ENCODE results near the gene ABCA8.

- no peak for TF ChIP-seq CTCF (IDR thresholded peaks at IDR 0.05)
- no peak for TF ChIP-seq POLR2A (IDR thresholded peaks at IDR 0.05)
These were observed 2.8 kb upstream of the ABCA8 start for GRCh38 chr17:68957944-68958343.

Data from heart left ventricle (tissue), 13 donors.